ENCODE measurements around the gene ARPC5L.
A peak's percentile ranks its signal among the peaks of the same experiment; 100 is the strongest.

The ARPC5L gene

GRCh38 chr9:124860582-124861341 is 1.2 kb upstream of the ARPC5L start:
- no peak overlapping the region for H3K9ac ChIP-seq
- H3K4me1 ChIP-seq: peaks cover 7% of the 10 kb centered on the region
- no peaks in the 10 kb centered on the region for H3K27me3 ChIP-seq (ENCODE audit: control insufficient read depth, insufficient read depth, low read length)
- no peaks in the 10 kb centered on the region for H3K9me3 ChIP-seq (ENCODE audit: control insufficient read depth, low read length)
- H2AFZ ChIP-seq: no peak overlapping the region
- H3K79me2 ChIP-seq: peaks cover 2% of the 10 kb centered on the region
- TF ChIP-seq CTCF (IDR thresholded peaks at IDR 0.05): no peak
- H3K27ac ChIP-seq: no peak overlapping the region
- H3K4me2 ChIP-seq (ENCODE audit: low read length): peak overlapping the region; percentile 73
- H3K36me3 ChIP-seq (ENCODE audit: control insufficient read depth, insufficient read depth, low read length): no peaks in the 10 kb centered on the region
- peak overlapping the region; percentile 90 for H3K4me3 ChIP-seq (ENCODE audit: low read depth, low read length)

- H3K36me3 ChIP-seq (ENCODE audit: control insufficient read depth, insufficient read depth, low read length): no peaks in the 10 kb centered on the region
- no peak overlapping the region for H2AFZ ChIP-seq
- TF ChIP-seq CTCF (IDR thresholded peaks at IDR 0.05): no peak
- no peak overlapping the region for H3K4me2 ChIP-seq (ENCODE audit: low read length)
- H3K9ac ChIP-seq: no peak overlapping the region
- no peaks in the 10 kb centered on the region for H3K9me3 ChIP-seq (ENCODE audit: control insufficient read depth, low read length)
- no peak overlapping the region for H3K4me3 ChIP-seq (ENCODE audit: low read depth, low read length)
- no peaks in the 10 kb centered on the region for H3K27me3 ChIP-seq (ENCODE audit: control insufficient read depth, insufficient read depth, low read length)
- no peak overlapping the region for H3K27ac ChIP-seq
- peaks cover 2% of the 10 kb centered on the region for H3K79me2 ChIP-seq
- H3K4me1 ChIP-seq: peaks cover 7% of the 10 kb centered on the region
These were observed 1.5 kb downstream of the ARPC5L start for GRCh38 chr9:124863371-124863871.

- H3K79me2 ChIP-seq: peaks cover 15% of the 10 kb centered on the region
- H3K4me2 ChIP-seq (ENCODE audit: low read length): peak overlapping the region; percentile 92
- peak overlapping the region; percentile 93 for H2AFZ ChIP-seq
- no peaks in the 10 kb centered on the region for H3K9me3 ChIP-seq (ENCODE audit: control insufficient read depth, low read length)
- TF ChIP-seq CTCF (IDR thresholded peaks at IDR 0.05): no peak
- H3K4me1 ChIP-seq: peaks cover 2% of the 10 kb centered on the region
- no peaks in the 10 kb centered on the region for H3K36me3 ChIP-seq (ENCODE audit: control insufficient read depth, insufficient read depth, low read length)
- peak overlapping the region; percentile 93 for H3K27ac ChIP-seq
- H3K4me3 ChIP-seq (ENCODE audit: low read depth, low read length): peak overlapping the region; percentile 85
- H3K27me3 ChIP-seq (ENCODE audit: control insufficient read depth, insufficient read depth, low read length): no peaks in the 10 kb centered on the region
- peak overlapping the region; percentile 53 for H3K9ac ChIP-seq
These were observed 6.9 kb downstream of the ARPC5L start for GRCh38 chr9:124868511-124869465.

GRCh38 chr9:124869466-124869985 is 7.6 kb downstream of the ARPC5L start:
- Histone ChIP-seq H3K4me2 (ENCODE audit: low read length) (peak overlapping the region; percentile 92), H3K79me2 (peaks cover 15% of the 10 kb centered on the region), H2AFZ (peak overlapping the region; percentile 93), H3K27me3 (ENCODE audit: control insufficient read depth, insufficient read depth, low read length) (no peaks in the 10 kb centered on the region), H3K27ac (peak overlapping the region; percentile 49), H3K4me3 (ENCODE audit: low read depth, low read length) (peak overlapping the region; percentile 85), H3K9ac (peak overlapping the region; percentile 46), H3K36me3 (ENCODE audit: control insufficient read depth, insufficient read depth, low read length) (no peaks in the 10 kb centered on the region), H3K4me1 (peaks cover 2% of the 10 kb centered on the region), H3K9me3 (ENCODE audit: control insufficient read depth, low read length) (no peaks in the 10 kb centered on the region)
- no peak for TF ChIP-seq CTCF (IDR thresholded peaks at IDR 0.05)

Data from parathyroid adenoma (tissue), 2 donors.